ENCODE data around the gene C19orf44.
"Not testable (repeated sequence)": the region's sequence is repeated elsewhere in the genome, so short reads cannot be mapped to it uniquely, and the experiment has no call there.

Gene C19orf44

DNA sequence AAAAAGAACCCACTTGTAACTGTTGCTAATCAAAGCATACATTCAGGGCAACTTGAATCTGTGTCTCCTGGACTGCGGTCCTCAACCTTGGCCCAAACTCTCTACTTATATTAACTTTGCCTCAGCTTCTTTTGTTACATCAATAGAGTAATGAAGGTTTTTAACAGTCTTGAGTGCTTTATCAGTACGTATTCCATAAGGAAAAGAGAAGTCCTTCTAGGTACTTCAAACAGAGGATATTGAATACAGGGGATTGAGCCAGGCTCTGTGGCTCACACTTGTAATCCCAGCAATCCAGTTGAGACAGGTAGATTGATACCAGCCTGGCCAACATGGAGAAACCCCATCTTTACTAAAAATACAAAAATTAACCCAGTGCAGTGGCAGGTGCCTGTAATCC is 23.2 kb upstream of the C19orf44 start:
- no peak for TF ChIP-seq ZFX (IDR thresholded peaks at IDR 0.05)
- TF ChIP-seq, protein P1, sequence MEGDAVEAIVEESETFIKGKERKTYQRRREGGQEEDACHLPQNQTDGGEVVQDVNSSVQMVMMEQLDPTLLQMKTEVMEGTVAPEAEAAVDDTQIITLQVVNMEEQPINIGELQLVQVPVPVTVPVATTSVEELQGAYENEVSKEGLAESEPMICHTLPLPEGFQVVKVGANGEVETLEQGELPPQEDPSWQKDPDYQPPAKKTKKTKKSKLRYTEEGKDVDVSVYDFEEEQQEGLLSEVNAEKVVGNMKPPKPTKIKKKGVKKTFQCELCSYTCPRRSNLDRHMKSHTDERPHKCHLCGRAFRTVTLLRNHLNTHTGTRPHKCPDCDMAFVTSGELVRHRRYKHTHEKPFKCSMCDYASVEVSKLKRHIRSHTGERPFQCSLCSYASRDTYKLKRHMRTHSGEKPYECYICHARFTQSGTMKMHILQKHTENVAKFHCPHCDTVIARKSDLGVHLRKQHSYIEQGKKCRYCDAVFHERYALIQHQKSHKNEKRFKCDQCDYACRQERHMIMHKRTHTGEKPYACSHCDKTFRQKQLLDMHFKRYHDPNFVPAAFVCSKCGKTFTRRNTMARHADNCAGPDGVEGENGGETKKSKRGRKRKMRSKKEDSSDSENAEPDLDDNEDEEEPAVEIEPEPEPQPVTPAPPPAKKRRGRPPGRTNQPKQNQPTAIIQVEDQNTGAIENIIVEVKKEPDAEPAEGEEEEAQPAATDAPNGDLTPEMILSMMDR (conservative IDR thresholded peaks at IDR 0.05), result no peak
- peak overlapping the region; percentile 96; the same call in 1 of the 2 replicates for H3K27ac ChIP-seq

DNA sequence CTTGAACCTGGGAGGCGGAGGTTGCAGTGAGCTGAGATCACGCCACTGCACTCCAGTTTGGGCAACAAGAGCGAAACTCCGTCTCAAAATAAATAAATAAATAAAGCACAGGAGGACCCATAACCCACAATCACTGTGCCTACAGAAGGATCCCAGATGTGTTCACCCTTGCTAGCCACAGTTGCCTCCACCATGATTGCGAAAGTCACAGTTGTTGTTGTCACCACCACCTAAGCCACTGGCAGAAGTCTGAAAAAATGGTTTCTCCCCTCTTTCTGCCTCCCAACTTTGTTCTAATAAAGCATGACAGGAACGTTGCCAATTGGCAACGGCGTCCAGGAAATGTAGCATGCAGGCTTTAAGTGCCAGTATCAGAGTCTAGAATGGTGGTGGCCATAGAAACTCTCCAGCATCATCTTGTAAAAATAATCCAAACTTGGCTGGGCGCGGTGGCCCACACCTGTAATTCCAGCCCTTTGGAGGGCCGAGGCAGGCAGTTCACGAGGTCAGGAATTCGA is 22.3 kb upstream of the C19orf44 start:
- TF ChIP-seq, protein P1 (conservative IDR thresholded peaks at IDR 0.05), result no peak
- no peak for TF ChIP-seq ZFX (IDR thresholded peaks at IDR 0.05)
- peak overlapping the region; percentile 5; the same call in 1 of the 2 replicates for H3K27ac ChIP-seq

DNA sequence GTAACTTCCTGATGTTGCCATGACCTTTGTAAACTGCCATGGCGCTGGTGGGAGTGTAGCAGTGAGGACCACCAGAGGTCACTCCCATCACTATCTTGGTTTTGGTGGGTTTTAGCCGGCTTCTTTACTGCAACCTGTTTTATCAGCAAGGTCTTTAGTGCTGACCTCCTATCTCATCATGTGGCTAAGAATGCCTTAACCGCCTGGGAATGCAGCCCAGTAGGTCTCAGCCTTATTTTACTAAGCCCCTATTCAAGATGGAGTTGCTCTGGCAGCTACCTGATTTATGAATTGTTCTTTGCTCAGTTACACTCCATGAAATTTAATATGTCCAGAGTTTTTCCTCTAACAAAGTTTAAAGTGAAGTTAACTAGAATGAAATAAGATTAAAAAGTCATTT is 19.8 kb upstream of the C19orf44 start:
- no peak overlapping the region for H3K27ac ChIP-seq
- TF ChIP-seq, protein P1 (conservative IDR thresholded peaks at IDR 0.05), result no peak
- no peak for TF ChIP-seq ZFX (IDR thresholded peaks at IDR 0.05)

DNA sequence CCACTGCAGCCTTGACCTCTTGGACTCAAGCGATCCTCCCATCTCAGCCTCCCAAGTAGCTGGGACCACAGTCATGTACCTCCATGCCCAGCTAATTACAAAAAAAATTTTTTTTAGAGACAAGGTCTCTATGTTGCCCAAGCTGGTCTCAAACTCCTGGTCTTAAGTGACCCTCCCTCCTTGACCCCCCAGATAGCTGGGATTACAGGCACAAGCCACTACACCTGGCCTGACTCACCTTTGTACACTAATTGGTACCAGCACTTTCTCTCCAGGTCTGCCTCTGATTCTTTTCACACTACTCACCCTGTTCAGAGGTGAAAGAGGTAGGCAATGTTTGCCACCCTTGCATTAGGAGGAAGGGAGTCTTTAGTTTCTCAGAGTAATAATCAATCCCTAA is 18.9 kb upstream of the C19orf44 start:
- H3K27ac ChIP-seq, result no peak overlapping the region
- TF ChIP-seq ZFX (IDR thresholded peaks at IDR 0.05), result no peak
- TF ChIP-seq, protein P1 (conservative IDR thresholded peaks at IDR 0.05), result no peak

DNA sequence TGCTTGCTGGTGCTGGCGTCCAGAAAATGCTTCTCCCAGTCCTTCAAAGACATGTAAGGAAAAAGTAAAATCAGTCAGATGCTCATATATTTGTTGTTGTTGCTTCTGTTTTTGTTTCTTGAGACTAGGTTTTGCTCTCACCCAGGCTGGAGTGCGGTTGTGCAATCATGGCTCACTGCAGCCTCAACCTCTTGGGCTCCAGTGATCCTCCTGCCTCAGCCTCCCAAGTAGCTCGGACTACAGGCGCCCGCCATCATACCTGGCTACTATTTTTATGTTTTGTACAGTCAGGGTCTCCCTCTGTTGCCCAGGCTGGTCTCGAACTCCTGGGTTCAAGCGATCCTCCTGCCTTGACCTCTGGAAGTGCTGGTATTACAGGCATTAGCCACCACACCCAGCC is 13.4 kb upstream of the C19orf44 start:
- no peak for TF ChIP-seq ZFX (IDR thresholded peaks at IDR 0.05)
- TF ChIP-seq, protein P1 (conservative IDR thresholded peaks at IDR 0.05), result no peak
- H3K27ac ChIP-seq, result no peak overlapping the region

DNA sequence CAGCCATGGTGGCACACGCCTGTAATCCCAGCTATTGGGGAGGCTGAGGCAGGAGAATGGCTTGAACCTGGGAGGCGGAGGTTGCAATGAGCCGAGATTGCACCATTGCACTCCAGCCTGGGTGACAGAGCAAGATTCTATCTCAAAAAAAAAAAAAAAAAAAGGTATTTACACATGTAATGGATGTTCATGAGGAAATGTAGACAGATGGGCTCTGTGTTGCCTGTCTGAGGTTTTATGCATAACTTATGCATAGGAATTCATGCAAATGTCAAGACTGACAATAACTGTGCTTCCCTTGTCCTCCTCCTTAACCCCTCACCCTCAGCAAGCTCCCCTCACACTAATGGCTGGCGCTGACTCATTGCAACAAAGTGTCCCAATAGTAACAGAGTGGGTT is 9.7 kb upstream of the C19orf44 start:
- H3K27ac ChIP-seq, result not testable (repeated sequence)

DNA sequence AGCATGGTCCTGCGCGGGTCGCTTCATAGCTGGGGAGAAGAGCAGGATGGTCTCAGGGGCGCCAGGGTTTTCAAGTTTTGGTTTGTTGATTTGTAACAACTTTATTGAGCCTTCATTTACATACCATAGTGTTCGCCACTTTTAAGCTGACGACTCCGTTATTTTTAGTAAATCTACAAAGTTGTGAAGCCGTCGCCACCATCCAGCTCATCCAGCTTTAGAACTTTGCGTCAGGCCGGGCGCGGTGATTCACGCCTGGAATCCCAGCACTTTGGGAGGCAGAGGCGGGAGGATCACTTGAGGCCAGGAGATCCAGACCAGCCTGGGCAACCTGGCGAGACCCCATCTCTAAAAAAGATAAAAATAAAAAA is 404 bp downstream of the C19orf44 start:
- H3K27ac ChIP-seq, result peak overlapping the region; percentile 72
- 0 out of 2 replicates have a peak, but pooled peaks have one; percentile 8 for TF ChIP-seq ZFX (IDR thresholded peaks at IDR 0.05)
- TF ChIP-seq, protein P1 (conservative IDR thresholded peaks at IDR 0.05), result no peak

DNA sequence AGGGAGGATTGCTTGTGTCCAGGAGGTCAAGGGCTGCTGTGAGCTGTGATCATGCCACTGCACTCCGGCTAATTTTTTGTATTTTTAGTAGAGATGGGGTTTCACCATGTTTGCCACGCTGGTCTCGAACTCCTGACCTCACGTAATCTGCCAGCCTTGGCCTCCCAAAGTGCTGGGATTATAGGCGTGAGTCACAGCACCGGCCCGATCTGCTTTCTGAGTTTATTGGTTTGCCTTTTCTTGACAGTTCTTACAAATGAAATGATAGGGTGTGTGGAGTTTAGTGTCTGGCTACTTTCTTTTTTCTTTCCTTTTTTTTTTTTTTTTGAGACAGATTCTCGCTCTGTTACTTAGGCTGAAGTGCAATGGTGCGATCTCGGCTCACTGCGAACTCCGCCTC is 848 bp downstream of the C19orf44 start:
- TF ChIP-seq, protein P1 (conservative IDR thresholded peaks at IDR 0.05), result no peak
- TF ChIP-seq ZFX (IDR thresholded peaks at IDR 0.05), result no peak
- peak overlapping the region; percentile 72 for H3K27ac ChIP-seq

Measured in C4-2B (cell line).